ENCODE measurements around the gene KRTAP5-9. TPM values are rescaled to one million over a fixed set of nuclear protein-coding genes. Genes with fewer than 3 reads are reported as not detected.

Gene KRTAP5-9
- total RNA-seq, 3 donors from 2014 or later (not counting 1 experiment from before 2014, with no cell fraction given) = 0.31 TPM; not detected in 2

GRCh38 chr11:71518506-71519471 lies 29.4 kb upstream of the KRTAP5-9 start:
- Mint-ChIP-seq H3K36me3 (peaks cover 4% of the 10 kb centered on the region), H3K27me3 (ENCODE audit: low read depth in 2 of 2) (no peaks in the 10 kb centered on the region), H3K27ac (no peak overlapping the region), H3K9me3 (peaks cover 2 to 4% of the 10 kb centered on the region in 2 donors), H3K4me3 (no peak overlapping the region), H3K4me1 (no peaks in the 10 kb centered on the region)
- H3K4me3 ChIP-seq (ENCODE audit: low read length) = no peak overlapping the region
- 96% methylated on average over 53 of the region's 55 CpGs for WGBS (ENCODE audit: insufficient coverage)
- no peak overlapping the region for H3K27ac ChIP-seq (ENCODE audit: low read length)
- no peaks in the 10 kb centered on the region for H3K4me1 ChIP-seq (ENCODE audit: control insufficient read depth, insufficient read depth, low read length)
- ATAC-seq = no peak
- no peaks in the 10 kb centered on the region for H3K9me3 ChIP-seq (ENCODE audit: control insufficient read depth, insufficient read depth, low read length)
- TF ChIP-seq, protein P1, sequence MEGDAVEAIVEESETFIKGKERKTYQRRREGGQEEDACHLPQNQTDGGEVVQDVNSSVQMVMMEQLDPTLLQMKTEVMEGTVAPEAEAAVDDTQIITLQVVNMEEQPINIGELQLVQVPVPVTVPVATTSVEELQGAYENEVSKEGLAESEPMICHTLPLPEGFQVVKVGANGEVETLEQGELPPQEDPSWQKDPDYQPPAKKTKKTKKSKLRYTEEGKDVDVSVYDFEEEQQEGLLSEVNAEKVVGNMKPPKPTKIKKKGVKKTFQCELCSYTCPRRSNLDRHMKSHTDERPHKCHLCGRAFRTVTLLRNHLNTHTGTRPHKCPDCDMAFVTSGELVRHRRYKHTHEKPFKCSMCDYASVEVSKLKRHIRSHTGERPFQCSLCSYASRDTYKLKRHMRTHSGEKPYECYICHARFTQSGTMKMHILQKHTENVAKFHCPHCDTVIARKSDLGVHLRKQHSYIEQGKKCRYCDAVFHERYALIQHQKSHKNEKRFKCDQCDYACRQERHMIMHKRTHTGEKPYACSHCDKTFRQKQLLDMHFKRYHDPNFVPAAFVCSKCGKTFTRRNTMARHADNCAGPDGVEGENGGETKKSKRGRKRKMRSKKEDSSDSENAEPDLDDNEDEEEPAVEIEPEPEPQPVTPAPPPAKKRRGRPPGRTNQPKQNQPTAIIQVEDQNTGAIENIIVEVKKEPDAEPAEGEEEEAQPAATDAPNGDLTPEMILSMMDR (IDR thresholded peaks at IDR 0.05) = no peak
- H3K27me3 ChIP-seq (ENCODE audit: control insufficient read depth, insufficient read depth, low read length) = no peaks in the 10 kb centered on the region
- no peaks in the 10 kb centered on the region for H3K36me3 ChIP-seq (ENCODE audit: control insufficient read depth, insufficient read depth, low read length)
- no peak for DNase-seq
- intact Hi-C loops (cut with micrococcal nuclease) = no loop called here

DNA sequence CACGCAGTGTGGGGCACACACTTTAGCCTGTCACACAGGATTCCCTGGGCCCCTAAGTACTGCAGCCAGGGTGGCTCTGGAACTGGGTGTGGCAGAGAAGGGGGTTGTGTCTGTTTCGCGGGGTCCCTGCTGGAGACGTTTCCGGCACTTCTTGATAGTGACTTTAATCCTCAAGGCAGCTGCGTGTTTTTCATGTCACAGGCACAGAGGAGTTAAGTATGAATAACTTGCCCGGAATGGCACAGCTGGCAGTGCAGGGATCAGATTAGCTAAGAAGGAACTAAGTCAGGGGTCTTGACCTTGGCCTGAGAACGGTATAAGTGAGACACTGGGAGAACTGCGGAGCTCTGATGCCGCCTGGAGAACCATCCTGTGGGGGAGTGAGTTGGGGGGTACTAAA lies 28.7 kb upstream of the KRTAP5-9 start:
- intact Hi-C loops (cut with micrococcal nuclease) = no loop called here
- Mint-ChIP-seq H3K9me3 (peaks cover 0 to 2% of the 10 kb centered on the region in 2 donors), H3K27me3 (ENCODE audit: low read depth in 2 of 2) (no peaks in the 10 kb centered on the region), H3K4me1 (no peaks in the 10 kb centered on the region), H3K4me3 (no peak overlapping the region), H3K36me3 (no peaks in the 10 kb centered on the region), H3K27ac (no peak overlapping the region)
- H3K4me1 ChIP-seq (ENCODE audit: control insufficient read depth, insufficient read depth, low read length) = no peaks in the 10 kb centered on the region
- WGBS (ENCODE audit: insufficient coverage) = 95% methylated on average over 10 of the region's 10 CpGs
- DNase-seq (no peak), ATAC-seq (no peak)
- TF ChIP-seq, protein P1 (IDR thresholded peaks at IDR 0.05) = no peak
- no peaks in the 10 kb centered on the region for H3K27me3 ChIP-seq (ENCODE audit: control insufficient read depth, insufficient read depth, low read length)
- H3K4me3 ChIP-seq (ENCODE audit: low read length) = no peak overlapping the region
- H3K36me3 ChIP-seq (ENCODE audit: control insufficient read depth, insufficient read depth, low read length) = no peaks in the 10 kb centered on the region
- no peak overlapping the region for H3K27ac ChIP-seq (ENCODE audit: low read length)
- H3K9me3 ChIP-seq (ENCODE audit: control insufficient read depth, insufficient read depth, low read length) = no peaks in the 10 kb centered on the region

DNA sequence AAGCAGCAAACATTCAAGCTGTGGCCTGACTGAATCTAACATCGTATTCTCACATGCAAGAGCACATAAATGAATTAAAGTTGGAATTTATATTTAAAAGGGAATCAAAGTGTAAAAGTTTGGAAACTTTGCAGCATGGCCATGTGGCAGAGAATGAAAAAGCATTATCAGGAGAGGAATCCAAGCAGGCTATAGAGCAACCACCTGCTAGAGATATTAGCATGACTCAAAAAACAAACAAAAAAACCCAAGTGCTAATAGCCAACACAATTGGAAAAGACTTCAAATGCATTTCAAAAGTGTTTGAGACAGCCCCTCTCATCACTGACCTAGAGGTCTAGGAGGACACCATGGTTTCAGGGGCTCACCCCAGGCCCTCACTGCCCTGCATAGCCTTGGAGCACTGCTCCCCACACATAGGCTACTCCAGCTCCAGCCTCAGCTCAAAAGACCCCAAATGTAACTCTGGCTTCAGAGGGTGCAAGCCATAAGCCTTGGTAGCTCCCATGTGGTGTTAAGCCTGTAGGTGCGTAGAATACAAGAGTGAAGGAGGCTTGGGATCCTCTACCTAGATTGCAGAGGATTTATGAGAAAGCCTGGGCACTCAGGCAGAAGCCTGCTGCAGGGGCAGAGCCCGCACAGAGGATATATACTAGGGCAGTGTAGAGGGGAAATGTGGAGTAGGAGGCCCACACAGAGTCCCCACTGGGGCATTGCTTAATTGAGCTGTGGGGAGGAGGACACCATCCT lies 22.9 kb upstream of the KRTAP5-9 start:
- WGBS (ENCODE audit: insufficient coverage) = 73% methylated on average over 3 of the region's 3 CpGs
- Histone ChIP-seq H3K9me3 (ENCODE audit: control insufficient read depth, insufficient read depth, low read length) (no peaks in the 10 kb centered on the region), H3K27ac (ENCODE audit: low read length) (no peak overlapping the region), H3K4me1 (ENCODE audit: control insufficient read depth, insufficient read depth, low read length) (no peaks in the 10 kb centered on the region), H3K36me3 (ENCODE audit: control insufficient read depth, insufficient read depth, low read length) (no peaks in the 10 kb centered on the region), H3K27me3 (ENCODE audit: control insufficient read depth, insufficient read depth, low read length) (no peaks in the 10 kb centered on the region), H3K4me3 (ENCODE audit: low read length) (no peak overlapping the region)
- Mint-ChIP-seq H3K4me1 (no peaks in the 10 kb centered on the region), H3K27ac (no peak overlapping the region), H3K9me3 (no peaks in the 10 kb centered on the region), H3K36me3 (no peaks in the 10 kb centered on the region), H3K27me3 (ENCODE audit: low read depth in 2 of 2) (peaks cover 4 to 12% of the 10 kb centered on the region in 2 donors), H3K4me3 (no peak overlapping the region)
- intact Hi-C loops (cut with micrococcal nuclease) = no loop called here
- TF ChIP-seq, protein P1 (IDR thresholded peaks at IDR 0.05) = no peak
- DNase-seq (no peak), ATAC-seq (no peak)
